HG02884 (cell line): ENCODE data around the gene ZFYVE21.

Source experiments
- ATAC-seq: cut with Tn5 transposase; IDR thresholded peaks from one replicate; pipeline ENCODE4 v1.9.1; 2021; ENCODE audit warnings: mild to moderate bottlenecking, moderate library complexity; ENCODE audit not compliant: unreplicated experiment

ZFYVE21 gene

GRCh38 chr14:103721334-103722120 is 5.9 kb downstream of the ZFYVE21 start:
- ATAC-seq: no peak

GRCh38 chr14:103723748-103724081 is 8.1 kb downstream of the ZFYVE21 start:
- no peak for ATAC-seq

GRCh38 chr14:103724116-103724515 is 8.5 kb downstream of the ZFYVE21 start:
- ATAC-seq: no peak

DNA sequence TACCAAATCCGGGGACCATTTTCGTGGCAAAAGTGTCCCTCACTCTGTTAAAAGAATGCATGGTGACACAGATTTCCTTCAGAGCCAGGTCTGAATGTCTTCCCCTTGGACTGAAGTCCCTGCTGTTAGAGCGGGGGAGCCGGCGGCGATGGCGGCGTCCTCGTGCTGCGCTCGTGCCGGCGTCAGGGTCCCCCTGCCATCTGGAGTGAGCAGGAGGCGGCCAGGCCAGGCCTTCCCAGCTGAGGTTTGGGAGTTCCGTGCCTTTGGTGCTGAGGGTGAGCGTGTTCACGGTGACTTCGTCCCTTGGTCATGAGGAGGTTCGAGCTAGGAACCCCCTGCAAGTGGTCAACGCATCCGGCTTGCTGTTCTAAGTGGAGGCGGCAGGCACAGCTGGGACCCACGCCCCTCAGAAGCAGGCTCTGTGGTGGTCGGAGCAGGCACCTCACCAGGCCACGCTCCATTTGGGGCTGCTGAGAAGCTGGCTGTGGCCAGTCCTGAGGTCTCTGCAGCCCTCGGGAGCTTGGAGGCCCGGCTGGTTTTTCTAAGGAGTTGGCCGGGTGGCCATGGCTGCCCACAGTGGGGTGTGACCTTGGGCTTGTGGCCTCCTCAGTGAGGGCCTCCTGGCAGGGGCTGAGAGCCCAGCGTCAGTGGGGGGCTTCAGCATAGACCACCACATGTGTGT is 9.5 kb downstream of the ZFYVE21 start:
- ATAC-seq: no peak

DNA sequence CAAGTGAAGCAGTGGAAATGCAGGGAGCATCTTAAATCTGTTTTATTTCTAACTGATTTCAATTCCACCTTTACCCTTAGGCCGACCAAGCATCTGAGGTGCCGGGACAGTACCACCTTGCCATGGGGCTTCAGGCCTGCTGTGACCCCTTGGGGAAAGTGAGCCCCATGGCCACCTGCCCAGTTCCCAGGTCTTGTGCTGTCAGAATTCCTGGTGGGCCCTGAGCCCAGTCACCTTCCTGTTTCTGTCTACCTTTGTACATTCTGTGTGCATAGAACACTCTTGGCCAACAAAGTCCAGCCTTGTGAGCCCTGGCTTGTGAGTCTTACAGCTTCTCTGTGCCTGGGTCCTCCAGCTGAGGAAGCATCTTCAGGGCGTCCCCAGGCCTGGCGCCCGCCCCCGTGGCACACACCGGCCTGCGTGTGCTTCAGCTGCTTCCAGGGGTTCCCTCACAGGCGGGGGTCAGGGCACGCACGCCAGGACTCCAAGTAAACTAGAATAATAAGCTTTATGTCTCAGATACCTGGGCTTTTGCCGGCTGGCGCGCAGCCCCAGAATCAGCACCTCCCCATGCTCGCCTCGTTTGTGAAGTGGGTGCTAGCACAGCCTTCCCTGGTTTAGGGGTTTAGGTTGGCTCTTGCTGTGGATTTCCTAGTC is 10.3 kb downstream of the ZFYVE21 start:
- ATAC-seq: no peak

DNA sequence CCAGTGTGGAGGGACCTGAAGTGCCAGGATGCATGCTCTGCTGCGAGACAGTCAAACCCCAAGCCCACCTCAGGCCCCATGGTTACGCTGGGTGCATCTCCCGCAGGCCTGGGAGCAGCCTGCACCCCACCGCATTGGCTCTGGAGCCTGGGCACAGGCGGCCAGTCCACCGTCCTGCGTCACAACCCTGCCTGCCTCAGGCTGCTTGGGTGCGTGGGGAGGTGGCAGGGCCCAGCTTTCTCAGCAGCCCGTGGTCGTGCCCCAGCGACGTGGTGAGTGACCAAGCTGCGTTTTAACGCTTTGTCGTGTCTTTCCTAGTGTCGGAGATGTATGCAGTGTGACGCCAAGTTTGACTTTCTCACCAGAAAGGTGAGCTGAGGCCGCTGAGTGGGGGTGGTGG is 10.9 kb downstream of the ZFYVE21 start:
- no peak for ATAC-seq

GRCh38 chr14:103727313-103727980 is 11.8 kb downstream of the ZFYVE21 start:
- ATAC-seq: no peak

- ATAC-seq: no peak
These were observed 12.5 kb downstream of the ZFYVE21 start for GRCh38 chr14:103728141-103728540.

- ATAC-seq: no peak
These were observed 13.1 kb downstream of the ZFYVE21 start for GRCh38 chr14:103728721-103729120.

DNA sequence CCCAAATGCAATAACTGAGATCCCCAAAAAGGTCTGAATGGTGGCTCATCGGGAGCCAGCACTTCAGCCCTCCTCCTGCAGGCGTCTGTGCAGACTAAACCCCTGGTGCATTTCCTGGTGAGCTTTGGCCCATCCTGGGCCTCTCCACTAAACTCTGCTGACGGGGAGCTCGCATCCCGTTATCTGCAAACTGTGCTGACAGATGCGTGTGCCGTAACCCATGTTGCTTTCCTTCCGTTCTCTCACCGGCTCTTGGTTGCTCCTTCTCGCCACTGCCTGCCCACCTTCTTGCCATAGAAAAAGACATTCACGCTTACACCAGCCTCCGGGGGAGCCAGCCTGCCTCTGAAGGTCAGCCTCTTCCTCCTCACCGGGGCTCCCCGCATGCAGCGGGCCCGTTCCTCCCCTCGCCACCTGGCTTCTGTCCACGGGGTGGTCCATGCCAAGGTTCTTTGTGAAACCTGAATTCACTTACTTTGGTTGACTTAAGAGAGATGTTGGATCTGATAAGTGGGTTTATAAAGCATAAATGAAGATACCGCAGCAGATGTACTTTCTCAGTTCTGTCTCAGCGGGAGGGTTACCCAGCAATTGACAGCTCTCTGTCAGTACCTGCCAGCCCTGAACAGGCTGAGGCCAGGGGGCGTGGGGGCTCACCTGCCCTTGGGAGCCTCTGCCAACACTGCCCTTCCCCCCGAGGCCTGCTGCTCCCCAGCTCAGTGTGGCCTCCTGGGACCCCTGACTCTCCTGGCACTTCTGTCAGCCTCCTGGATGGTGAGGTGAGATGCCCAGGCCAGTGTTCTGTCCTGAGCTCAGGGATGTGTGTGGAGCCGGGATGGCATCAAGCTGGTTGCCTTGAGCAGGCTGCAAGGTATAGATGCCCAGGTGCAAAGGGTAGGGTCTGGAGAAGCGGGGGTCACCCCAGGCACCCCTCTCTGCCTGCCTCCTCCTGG is 14.2 kb downstream of the ZFYVE21 start:
- no peak for ATAC-seq

DNA sequence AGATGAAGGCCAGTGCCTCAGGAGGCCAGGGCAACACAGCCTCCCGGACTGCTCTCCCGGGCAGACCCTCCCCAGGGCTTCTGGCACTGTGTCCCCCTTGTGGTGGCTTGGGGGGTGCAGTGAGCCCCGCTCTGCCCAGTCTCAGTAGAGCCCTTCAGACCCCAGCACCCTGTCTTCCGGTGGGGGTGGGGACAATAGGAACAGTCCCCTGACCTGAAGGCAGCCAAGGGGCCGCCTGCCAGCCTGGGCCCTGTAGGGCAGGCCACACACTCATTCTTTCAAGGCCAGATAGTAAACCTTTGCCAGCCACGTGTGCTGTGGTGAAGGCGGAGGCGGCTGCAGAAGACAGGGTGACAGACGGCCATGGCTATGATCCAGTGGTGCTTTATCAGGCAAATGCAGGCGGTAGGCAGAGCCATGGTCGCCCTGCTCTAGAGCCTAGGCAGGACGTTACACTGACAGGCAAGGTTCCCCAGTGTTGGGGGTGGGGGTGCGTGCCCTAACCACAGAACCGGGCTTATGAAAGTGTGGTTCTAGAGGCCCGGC is 15.0 kb downstream of the ZFYVE21 start:
- ATAC-seq: no peak

GRCh38 chr14:103731481-103731880 is 15.9 kb downstream of the ZFYVE21 start:
- ATAC-seq: no peak

DNA sequence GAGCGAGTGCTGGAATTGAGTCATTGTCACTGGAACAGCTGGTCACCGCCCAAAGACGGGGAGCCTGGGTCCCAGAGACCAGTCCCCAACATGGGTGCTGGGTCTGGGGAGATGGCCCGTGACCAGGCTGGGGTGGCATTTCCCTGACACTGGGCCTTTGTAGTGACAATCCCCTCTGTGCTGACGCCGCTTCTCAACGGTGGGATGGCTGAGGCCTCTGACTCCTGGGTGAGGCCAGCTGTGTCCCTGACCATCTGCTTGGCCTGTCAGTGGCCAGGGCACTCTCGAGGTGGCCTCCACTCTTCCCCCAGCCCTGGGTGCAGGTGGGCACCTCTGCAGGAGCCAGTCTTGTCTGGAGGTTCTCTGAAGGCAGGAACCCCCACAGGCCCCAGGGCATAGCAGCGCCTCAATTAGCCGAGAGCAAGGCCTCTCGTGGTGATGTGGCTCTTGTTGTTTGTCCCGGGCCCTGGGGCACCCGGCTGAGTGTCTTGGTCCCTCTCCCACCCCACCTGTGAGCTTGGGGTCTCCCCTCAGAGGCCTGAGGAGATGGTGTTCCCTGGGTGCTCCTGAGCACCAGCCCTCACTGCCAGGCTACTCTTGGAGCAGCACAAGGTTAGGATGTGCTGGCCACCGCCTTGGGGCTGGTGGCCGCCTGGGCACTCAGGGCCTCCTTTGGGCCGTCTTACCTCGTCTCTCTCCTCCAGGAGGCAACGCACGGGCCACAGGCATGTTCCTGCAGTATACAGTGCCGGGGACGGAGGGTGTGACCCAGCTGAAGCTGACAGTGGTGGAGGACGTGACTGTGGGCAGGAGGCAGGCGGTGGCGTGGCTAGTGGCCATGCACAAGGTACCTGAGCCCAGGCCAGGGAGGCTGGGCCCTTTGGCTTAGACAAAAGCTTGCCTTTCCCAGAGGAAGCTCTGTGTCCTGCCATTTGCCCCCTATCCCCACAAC is 16.6 kb downstream of the ZFYVE21 start:
- no peak for ATAC-seq

DNA sequence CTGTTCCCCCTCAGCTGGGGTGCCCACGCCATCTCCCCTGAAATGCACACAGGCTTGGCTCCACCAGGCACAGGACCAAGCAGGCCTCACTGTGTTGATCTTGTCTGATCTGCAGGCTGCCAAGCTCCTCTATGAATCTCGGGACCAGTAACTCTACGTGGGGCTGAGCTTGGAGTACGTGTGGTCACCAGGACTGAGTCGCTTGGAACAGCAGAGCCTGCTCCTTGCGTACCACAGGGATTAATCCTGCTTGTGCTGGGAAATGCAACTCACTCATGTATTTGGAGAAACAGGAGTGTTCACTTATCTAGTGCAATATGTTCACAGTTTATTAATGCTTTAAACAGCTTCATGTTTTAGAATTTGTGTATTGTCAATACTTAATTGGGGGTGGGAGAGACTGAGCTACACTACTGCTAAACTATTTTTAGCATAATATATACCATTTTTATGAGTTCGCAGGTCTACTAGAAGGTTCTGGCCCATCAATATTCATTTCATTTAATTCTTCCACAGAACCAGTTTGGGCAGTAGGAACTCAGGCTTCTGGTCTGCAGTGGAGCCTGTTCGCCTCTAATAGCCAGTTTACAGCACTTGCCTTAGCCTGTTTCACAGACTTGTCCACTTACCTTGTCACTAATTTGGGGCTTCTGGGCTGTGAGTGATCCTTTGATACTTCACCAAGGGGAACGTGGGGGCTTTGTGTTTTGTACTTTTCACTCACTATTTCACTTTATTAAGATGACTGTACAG is 17.4 kb downstream of the ZFYVE21 start:
- no peak for ATAC-seq

DNA sequence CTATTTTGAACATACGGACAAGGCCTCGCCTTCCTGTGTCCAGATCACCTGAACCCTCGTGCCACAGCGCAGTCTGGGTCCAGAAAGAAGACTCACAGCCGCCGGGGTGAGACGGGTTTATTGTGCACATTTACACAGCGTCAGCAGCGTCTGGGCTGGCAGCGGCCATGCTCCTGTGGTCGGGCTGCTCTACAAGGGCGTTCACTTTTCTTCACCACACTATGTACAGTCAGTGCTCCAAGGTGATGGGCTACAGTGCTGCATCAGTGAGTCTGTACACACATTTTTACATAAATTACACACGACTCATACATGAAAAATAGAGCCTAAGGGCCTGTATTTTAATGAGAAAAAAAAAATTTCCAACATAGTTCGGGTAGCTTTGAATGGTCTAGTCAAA is 18.0 kb downstream of the ZFYVE21 start:
- no peak for ATAC-seq

GRCh38 chr14:103734081-103734888 is 18.7 kb downstream of the ZFYVE21 start:
- ATAC-seq: no peak

DNA sequence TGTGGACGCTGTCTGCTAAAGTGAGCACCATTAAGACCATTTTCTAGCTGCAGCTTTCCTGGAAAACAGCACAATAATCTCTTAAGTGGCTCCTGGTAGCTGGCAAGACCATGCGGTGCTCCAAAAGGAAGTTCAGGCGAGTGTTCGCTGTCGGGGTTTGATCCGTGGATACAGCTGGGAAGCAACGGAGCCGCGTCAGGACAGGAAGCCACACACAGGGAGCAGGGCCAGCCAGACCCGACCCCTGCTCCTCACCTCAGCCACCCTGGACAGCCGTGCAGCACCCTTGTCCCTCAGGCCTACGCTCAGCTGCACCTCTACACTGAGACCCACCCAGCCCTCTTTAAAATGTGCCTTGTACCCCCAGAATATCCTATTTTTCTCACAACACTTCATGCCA is 19.4 kb downstream of the ZFYVE21 start:
- ATAC-seq: no peak

- no peak for ATAC-seq
These were observed 19.8 kb downstream of the ZFYVE21 start for GRCh38 chr14:103735439-103735814.
